SKM-1 treated with dmso at 0.1 percent for 144 hours (cell line): Measurements from ENCODE around the gene ARHGAP18.

Experiments
- DNase-seq: peaks from one replicate; lab custom pipeline; 2025; ENCODE audit not compliant: unreplicated experiment; lab: John Stamatoyannopoulos, UW

The ARHGAP18 gene

DNA sequence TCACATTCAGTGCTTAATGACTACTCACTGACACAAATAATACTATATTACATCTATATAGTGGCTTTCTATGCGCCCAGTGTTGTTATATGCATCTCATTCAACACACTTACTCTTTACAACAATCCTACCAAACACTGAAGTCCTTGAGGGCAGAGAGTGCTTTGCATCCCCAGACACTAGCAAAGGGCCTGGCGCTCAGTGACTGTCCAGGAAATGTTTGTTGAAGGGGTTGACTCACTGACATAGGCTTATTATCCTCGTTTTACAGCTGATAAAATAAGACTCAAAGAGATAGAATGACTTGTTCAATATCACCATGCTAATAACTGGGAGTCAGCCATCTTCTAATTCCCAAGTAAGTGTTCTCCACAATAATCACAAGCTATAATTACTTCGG, 163.3 kb downstream of the ARHGAP18 start:
- no peak for DNase-seq

DNA sequence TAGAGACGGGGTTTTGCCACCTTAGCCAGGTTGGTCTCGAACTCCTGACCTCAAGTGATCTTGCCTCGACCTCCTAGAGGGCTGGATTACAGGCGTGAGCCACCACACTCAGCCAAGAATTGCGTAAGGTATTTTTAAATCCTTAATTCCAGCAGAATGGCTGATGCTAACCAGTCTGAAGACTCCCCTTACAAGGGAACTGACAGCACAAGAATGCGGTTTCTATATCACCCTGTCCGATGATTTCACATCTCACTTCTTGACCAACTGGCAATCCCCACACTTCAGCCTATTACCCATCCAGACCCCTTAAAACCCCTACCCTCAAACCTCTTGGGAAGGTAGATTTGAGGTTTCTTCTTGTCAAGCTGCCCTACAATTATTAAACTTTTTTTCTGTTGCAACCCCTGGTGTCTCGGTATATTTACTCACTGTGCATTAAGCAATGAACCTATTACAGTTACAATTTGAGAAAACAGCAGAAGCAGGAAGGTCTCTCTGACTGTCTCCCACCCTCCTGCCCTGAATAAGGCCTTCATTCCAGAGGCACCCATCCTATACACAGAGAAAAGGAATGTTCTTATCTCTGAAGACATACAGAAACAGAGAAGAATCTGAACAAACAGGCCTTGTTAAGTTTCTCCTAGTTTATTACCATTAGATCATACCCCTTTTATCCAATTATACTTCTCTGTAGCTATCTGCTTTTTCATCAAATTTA, 164.9 kb downstream of the ARHGAP18 start:
- DNase-seq = no peak

DNA sequence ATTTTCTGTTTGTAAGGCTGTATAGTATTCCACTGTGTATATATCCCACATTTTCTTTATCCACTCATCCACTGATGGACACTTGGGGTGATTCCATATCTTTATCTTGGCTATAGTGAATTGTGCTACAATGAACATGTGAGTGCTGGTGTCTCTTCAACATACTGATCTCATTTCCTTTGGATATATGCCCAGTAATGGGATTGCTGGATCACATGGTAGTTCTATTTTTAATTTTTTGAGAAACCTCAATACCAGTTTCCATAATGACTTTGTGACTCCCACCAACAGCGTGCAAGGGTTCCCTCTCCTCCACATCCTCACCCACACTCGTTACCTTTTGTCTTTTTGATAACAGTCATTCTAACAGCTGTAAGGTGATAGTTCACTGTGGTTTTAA, 166.0 kb downstream of the ARHGAP18 start:
- no peak for DNase-seq

DNA sequence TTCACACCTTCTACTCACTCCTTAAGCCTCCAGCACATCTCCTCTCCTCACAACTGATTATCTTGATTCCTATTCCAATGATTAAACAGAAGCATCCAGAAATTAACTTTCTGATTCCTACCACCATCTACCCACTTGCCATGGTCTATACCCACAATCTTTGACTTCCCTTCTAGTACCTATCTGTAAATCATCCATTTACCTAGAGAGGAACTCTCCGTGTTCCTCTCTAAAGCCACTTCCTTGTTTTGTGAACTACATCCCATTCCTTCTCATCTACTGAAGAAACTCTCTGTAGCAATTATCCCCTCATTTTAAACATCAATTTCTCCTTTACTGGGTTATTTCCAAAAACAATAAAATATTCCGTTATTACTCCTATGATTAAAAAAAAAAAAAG, 167.3 kb downstream of the ARHGAP18 start:
- peak; percentile 70 for DNase-seq

DNA sequence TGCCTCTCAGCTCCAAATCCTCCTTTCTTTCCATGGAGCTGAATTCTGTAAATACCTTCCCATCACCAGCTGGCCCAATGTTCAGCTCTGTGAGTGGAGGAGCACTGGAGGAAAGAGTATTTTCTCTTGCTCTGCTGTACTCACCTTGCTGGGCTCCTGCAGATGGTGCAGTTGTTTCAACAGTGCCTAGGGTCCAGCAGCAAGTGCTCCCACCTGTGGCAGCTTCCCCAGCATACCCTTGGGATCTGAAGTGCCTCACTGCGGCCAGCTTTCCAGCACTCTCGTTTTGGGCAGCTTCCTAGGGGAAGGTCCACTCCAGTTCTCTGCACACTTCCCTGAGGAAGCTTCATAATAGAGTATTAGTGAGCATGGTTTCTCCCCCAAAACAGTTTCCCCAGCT, 170.9 kb downstream of the ARHGAP18 start:
- no peak for DNase-seq

DNA sequence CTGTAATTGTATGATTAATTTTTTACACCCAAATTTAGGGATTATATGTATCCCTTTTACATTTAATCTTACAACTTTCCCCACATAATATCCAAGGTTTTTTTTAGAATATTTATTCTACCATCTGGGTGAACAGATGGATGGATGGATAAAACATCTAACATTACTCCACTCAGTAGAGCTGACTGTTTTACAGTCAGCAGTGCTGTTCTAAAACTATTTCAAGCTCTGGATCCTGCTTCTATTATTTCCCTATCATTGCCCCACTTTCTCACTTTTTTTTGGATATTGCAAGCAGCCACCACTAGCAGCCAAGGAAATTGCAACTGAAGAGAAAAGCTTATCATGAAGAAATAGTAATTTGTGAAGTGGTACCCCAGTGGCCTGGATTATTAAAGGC, 173.7 kb downstream of the ARHGAP18 start:
- DNase-seq = no peak

DNA sequence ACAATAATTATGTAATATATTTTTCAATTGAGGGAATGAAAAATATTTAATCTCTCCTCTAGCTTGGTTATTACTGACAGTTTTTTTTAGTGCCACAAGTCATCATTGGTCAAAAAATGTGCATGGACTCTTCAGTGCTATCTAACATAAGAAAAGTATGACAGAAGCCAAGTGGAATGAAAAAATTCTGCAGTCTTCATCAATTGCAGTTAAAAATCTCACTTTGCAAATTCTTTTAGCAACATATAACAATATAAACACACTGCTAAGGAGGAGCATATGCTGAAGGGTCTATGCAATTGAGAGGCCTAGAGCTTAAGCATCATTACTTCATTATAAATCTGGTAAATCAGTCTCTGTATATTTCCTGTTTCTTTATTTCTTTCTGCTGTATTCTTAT, 175.1 kb downstream of the ARHGAP18 start:
- DNase-seq = no peak
